Measurements from ENCODE around the gene DGKQ.

DGKQ gene

GRCh38 chr4:911871-912490, 61.4 kb downstream of the DGKQ start:
- H3K36me3 ChIP-seq (ENCODE audit: control insufficient read depth, low read depth, low read length), result peaks cover 4% of the 10 kb centered on the region
- H3K27me3 ChIP-seq (ENCODE audit: control insufficient read depth, insufficient read depth, low read length), result no peaks in the 10 kb centered on the region
- no peak overlapping the region for H3K9ac ChIP-seq (ENCODE audit: low read length)
- no peaks in the 10 kb centered on the region for H3K9me3 ChIP-seq (ENCODE audit: control insufficient read depth, low read depth, low read length)
- no peak overlapping the region for H3K27ac ChIP-seq (ENCODE audit: low read length)
- H3K4me1 ChIP-seq (ENCODE audit: control insufficient read depth, low read depth, low read length), result peaks cover 5% of the 10 kb centered on the region
- H3K4me3 ChIP-seq (ENCODE audit: low read length), result no peak overlapping the region

GRCh38 chr4:911221-911751, 62.1 kb downstream of the DGKQ start:
- H3K4me1 ChIP-seq (ENCODE audit: control insufficient read depth, low read depth, low read length), result peaks cover 5% of the 10 kb centered on the region
- no peaks in the 10 kb centered on the region for H3K9me3 ChIP-seq (ENCODE audit: control insufficient read depth, low read depth, low read length)
- peaks cover 4% of the 10 kb centered on the region for H3K36me3 ChIP-seq (ENCODE audit: control insufficient read depth, low read depth, low read length)
- H3K4me3 ChIP-seq (ENCODE audit: low read length), result no peak overlapping the region
- H3K9ac ChIP-seq (ENCODE audit: low read length), result no peak overlapping the region
- no peaks in the 10 kb centered on the region for H3K27me3 ChIP-seq (ENCODE audit: control insufficient read depth, insufficient read depth, low read length)
- H3K27ac ChIP-seq (ENCODE audit: low read length), result no peak overlapping the region

GRCh38 chr4:910366-911091, 62.8 kb downstream of the DGKQ start:
- Histone ChIP-seq H3K27ac (ENCODE audit: low read length) (no peak overlapping the region), H3K9me3 (ENCODE audit: control insufficient read depth, low read depth, low read length) (no peaks in the 10 kb centered on the region), H3K36me3 (ENCODE audit: control insufficient read depth, low read depth, low read length) (peaks cover 4% of the 10 kb centered on the region), H3K9ac (ENCODE audit: low read length) (no peak overlapping the region), H3K4me1 (ENCODE audit: control insufficient read depth, low read depth, low read length) (peaks cover 5% of the 10 kb centered on the region), H3K4me3 (ENCODE audit: low read length) (no peak overlapping the region), H3K27me3 (ENCODE audit: control insufficient read depth, insufficient read depth, low read length) (no peaks in the 10 kb centered on the region)

- no peak overlapping the region for H3K9ac ChIP-seq (ENCODE audit: low read length)
- no peak overlapping the region for H3K27ac ChIP-seq (ENCODE audit: low read length)
- H3K4me3 ChIP-seq (ENCODE audit: low read length), result no peak overlapping the region
- no peaks in the 10 kb centered on the region for H3K27me3 ChIP-seq (ENCODE audit: control insufficient read depth, insufficient read depth, low read length)
- H3K9me3 ChIP-seq (ENCODE audit: control insufficient read depth, low read depth, low read length), result no peaks in the 10 kb centered on the region
- H3K4me1 ChIP-seq (ENCODE audit: control insufficient read depth, low read depth, low read length), result peaks cover 5% of the 10 kb centered on the region
- H3K36me3 ChIP-seq (ENCODE audit: control insufficient read depth, low read depth, low read length), result peaks cover 4% of the 10 kb centered on the region
Measured at GRCh38 chr4:909821-910220, 63.5 kb downstream of the DGKQ start.

GRCh38 chr4:909131-909571, 64.2 kb downstream of the DGKQ start:
- Histone ChIP-seq H3K27me3 (ENCODE audit: control insufficient read depth, insufficient read depth, low read length) (no peaks in the 10 kb centered on the region), H3K9ac (ENCODE audit: low read length) (no peak overlapping the region), H3K27ac (ENCODE audit: low read length) (no peak overlapping the region), H3K4me1 (ENCODE audit: control insufficient read depth, low read depth, low read length) (peaks cover 5% of the 10 kb centered on the region), H3K36me3 (ENCODE audit: control insufficient read depth, low read depth, low read length) (peaks cover 4% of the 10 kb centered on the region), H3K9me3 (ENCODE audit: control insufficient read depth, low read depth, low read length) (no peaks in the 10 kb centered on the region), H3K4me3 (ENCODE audit: low read length) (no peak overlapping the region)
